Measurements from ENCODE around the gene KLHL29.

The KLHL29 gene

GRCh38 chr2:23578964-23579671 is 194.1 kb downstream of the KLHL29 start:
- Histone ChIP-seq H3K4me3 (replicated peaks; ENCODE audit: insufficient read depth, low read length) (no peak overlapping the region), H3K27me3 (ENCODE audit: insufficient read depth, poor library complexity, severe bottlenecking) (no peaks in the 10 kb centered on the region), H3K27ac (replicated peaks) (no peak overlapping the region)
- TF ChIP-seq CTCF (IDR thresholded peaks at IDR 0.05; ENCODE audit: insufficient read depth, low read length) = no peak
- TF ChIP-seq GABPA (IDR thresholded peaks at IDR 0.05; ENCODE audit: low read depth) = no peak
- TF ChIP-seq POLR2AphosphoS5 (IDR thresholded peaks at IDR 0.05; ENCODE audit: low read depth) = no peak
- TF ChIP-seq REST (IDR thresholded peaks at IDR 0.05; ENCODE audit: insufficient replicate concordance, low read depth) = no peak
- TF ChIP-seq SPI1 (IDR thresholded peaks at IDR 0.05; ENCODE audit: borderline replicate concordance, low read depth) = no peak
- no peak for DNase-seq (ENCODE audit: low read depth in 1 of 2, low spot score in 1 of 2)

- no peaks in the 10 kb centered on the region for H3K27me3 ChIP-seq (ENCODE audit: insufficient read depth, poor library complexity, severe bottlenecking)
- no peak overlapping the region for H3K4me3 ChIP-seq (replicated peaks; ENCODE audit: insufficient read depth, low read length)
- DNase-seq (ENCODE audit: low read depth in 1 of 2, low spot score in 1 of 2) = no peak
- H3K27ac ChIP-seq (replicated peaks) = no peak overlapping the region
- TF ChIP-seq SPI1 (IDR thresholded peaks at IDR 0.05; ENCODE audit: borderline replicate concordance, low read depth) = no peak
Measured at GRCh38 chr2:23579674-23580073, 194.7 kb downstream of the KLHL29 start.

GRCh38 chr2:23583467-23583866 is 198.5 kb downstream of the KLHL29 start:
- no peak overlapping the region for H3K27ac ChIP-seq (replicated peaks)
- peaks cover 2% of the 10 kb centered on the region for H3K27me3 ChIP-seq (ENCODE audit: insufficient read depth, poor library complexity, severe bottlenecking)
- DNase-seq (ENCODE audit: low read depth in 1 of 2, low spot score in 1 of 2) = no peak
- H3K4me3 ChIP-seq (replicated peaks; ENCODE audit: insufficient read depth, low read length) = no peak overlapping the region
- TF ChIP-seq POLR2AphosphoS5 (IDR thresholded peaks at IDR 0.05; ENCODE audit: low read depth) = no peak
- TF ChIP-seq GABPA (IDR thresholded peaks at IDR 0.05; ENCODE audit: low read depth) = no peak
- TF ChIP-seq SPI1 (IDR thresholded peaks at IDR 0.05; ENCODE audit: borderline replicate concordance, low read depth) = no peak
- TF ChIP-seq REST (IDR thresholded peaks at IDR 0.05; ENCODE audit: insufficient replicate concordance, low read depth) = no peak
- no peak for TF ChIP-seq CTCF (IDR thresholded peaks at IDR 0.05; ENCODE audit: insufficient read depth, low read length)

- Histone ChIP-seq H3K4me3 (replicated peaks; ENCODE audit: insufficient read depth, low read length) (no peak overlapping the region), H3K27me3 (ENCODE audit: insufficient read depth, poor library complexity, severe bottlenecking) (peaks cover 2% of the 10 kb centered on the region), H3K27ac (replicated peaks) (no peak overlapping the region)
- no peak for DNase-seq (ENCODE audit: low read depth in 1 of 2, low spot score in 1 of 2)
- TF ChIP-seq CTCF (IDR thresholded peaks at IDR 0.05; ENCODE audit: insufficient read depth, low read length) (no peak), GABPA (IDR thresholded peaks at IDR 0.05; ENCODE audit: low read depth) (no peak), SPI1 (IDR thresholded peaks at IDR 0.05; ENCODE audit: borderline replicate concordance, low read depth) (no peak), POLR2AphosphoS5 (IDR thresholded peaks at IDR 0.05; ENCODE audit: low read depth) (no peak), REST (IDR thresholded peaks at IDR 0.05; ENCODE audit: insufficient replicate concordance, low read depth) (no peak)
Measured at GRCh38 chr2:23584054-23584745, 199.2 kb downstream of the KLHL29 start.

All from HL-60 (cell line).